Measurements from ENCODE around the gene APLNR.

The APLNR gene

GRCh38 chr11:57224537-57224936 lies 12.5 kb downstream of the APLNR start:
- no peak overlapping the region for H3K9ac ChIP-seq (ENCODE audit: low read depth, low read length)
- DNase-seq (no peak), ATAC-seq (ENCODE audit: insufficient read depth, low read depth) (no peak)
- H3K9me3 ChIP-seq (ENCODE audit: insufficient read depth, low read length, severe bottlenecking): no peaks in the 10 kb centered on the region
- no peaks in the 10 kb centered on the region for H3K36me3 ChIP-seq (ENCODE audit: insufficient read depth, low read length)
- no peaks in the 10 kb centered on the region for H3K79me2 ChIP-seq (ENCODE audit: insufficient read depth, low read length)
- no peak overlapping the region for H3K4me3 ChIP-seq (ENCODE audit: low read depth in 1 of 2, low read length in 2 of 2)
- H2AFZ ChIP-seq (ENCODE audit: low read depth, low read length): no peak overlapping the region
- H3K27me3 ChIP-seq (ENCODE audit: insufficient read depth, low read length, poor library complexity): peaks cover 3% of the 10 kb centered on the region
- H3K4me2 ChIP-seq (ENCODE audit: insufficient read depth, low read length): no peak overlapping the region
- no peaks in the 10 kb centered on the region for H4K20me1 ChIP-seq (ENCODE audit: insufficient read depth, low read length)
- H3K27ac ChIP-seq (ENCODE audit: low read length): no peak overlapping the region
- TF ChIP-seq CTCF (IDR thresholded peaks at IDR 0.05; ENCODE audit: borderline replicate concordance, extremely low read depth, low read length, poor library complexity, severe bottlenecking): no peak
- no peak for TF ChIP-seq EZH2 (IDR thresholded peaks at IDR 0.05; ENCODE audit: borderline replicate concordance, low read depth, low read length, severe bottlenecking)
- H3K4me1 ChIP-seq (ENCODE audit: insufficient read depth, low read length): no peaks in the 10 kb centered on the region

- Histone ChIP-seq H3K4me2 (ENCODE audit: insufficient read depth, low read length) (no peak overlapping the region), H3K27ac (ENCODE audit: low read length) (no peak overlapping the region), H3K4me1 (ENCODE audit: insufficient read depth, low read length) (no peaks in the 10 kb centered on the region), H3K9me3 (ENCODE audit: insufficient read depth, low read length, severe bottlenecking) (no peaks in the 10 kb centered on the region), H3K27me3 (ENCODE audit: insufficient read depth, low read length, poor library complexity) (no peaks in the 10 kb centered on the region), H3K9ac (ENCODE audit: low read depth, low read length) (no peak overlapping the region), H2AFZ (ENCODE audit: low read depth, low read length) (no peak overlapping the region), H3K36me3 (ENCODE audit: insufficient read depth, low read length) (no peaks in the 10 kb centered on the region), H3K4me3 (ENCODE audit: low read depth in 1 of 2, low read length in 2 of 2) (no peak overlapping the region), H4K20me1 (ENCODE audit: insufficient read depth, low read length) (no peaks in the 10 kb centered on the region), H3K79me2 (ENCODE audit: insufficient read depth, low read length) (no peaks in the 10 kb centered on the region)
- ATAC-seq (ENCODE audit: insufficient read depth, low read depth) (no peak), DNase-seq (no peak)
- TF ChIP-seq CTCF (IDR thresholded peaks at IDR 0.05; ENCODE audit: borderline replicate concordance, extremely low read depth, low read length, poor library complexity, severe bottlenecking) (no peak), EZH2 (IDR thresholded peaks at IDR 0.05; ENCODE audit: borderline replicate concordance, low read depth, low read length, severe bottlenecking) (no peak)
Observed at GRCh38 chr11:57224128-57224527, 12.9 kb downstream of the APLNR start.

- no peak overlapping the region for H3K27ac ChIP-seq (ENCODE audit: low read length)
- TF ChIP-seq EZH2 (IDR thresholded peaks at IDR 0.05; ENCODE audit: borderline replicate concordance, low read depth, low read length, severe bottlenecking) (no peak), CTCF (IDR thresholded peaks at IDR 0.05; ENCODE audit: borderline replicate concordance, extremely low read depth, low read length, poor library complexity, severe bottlenecking) (no peak)
- no peak overlapping the region for H3K4me2 ChIP-seq (ENCODE audit: insufficient read depth, low read length)
- no peaks in the 10 kb centered on the region for H4K20me1 ChIP-seq (ENCODE audit: insufficient read depth, low read length)
- no peaks in the 10 kb centered on the region for H3K27me3 ChIP-seq (ENCODE audit: insufficient read depth, low read length, poor library complexity)
- ATAC-seq (ENCODE audit: insufficient read depth, low read depth): no peak
- H2AFZ ChIP-seq (ENCODE audit: low read depth, low read length): no peak overlapping the region
- H3K9ac ChIP-seq (ENCODE audit: low read depth, low read length): no peak overlapping the region
- no peaks in the 10 kb centered on the region for H3K36me3 ChIP-seq (ENCODE audit: insufficient read depth, low read length)
- no peak overlapping the region for H3K4me3 ChIP-seq (ENCODE audit: low read depth in 1 of 2, low read length in 2 of 2)
- no peaks in the 10 kb centered on the region for H3K79me2 ChIP-seq (ENCODE audit: insufficient read depth, low read length)
- no peaks in the 10 kb centered on the region for H3K9me3 ChIP-seq (ENCODE audit: insufficient read depth, low read length, severe bottlenecking)
- no peak for DNase-seq
- no peaks in the 10 kb centered on the region for H3K4me1 ChIP-seq (ENCODE audit: insufficient read depth, low read length)
Observed at GRCh38 chr11:57223601-57224000, 13.4 kb downstream of the APLNR start.

- Histone ChIP-seq H3K4me3 (ENCODE audit: low read depth in 1 of 2, low read length in 2 of 2) (no peak overlapping the region), H3K4me1 (ENCODE audit: insufficient read depth, low read length) (no peaks in the 10 kb centered on the region), H3K36me3 (ENCODE audit: insufficient read depth, low read length) (no peaks in the 10 kb centered on the region), H3K27me3 (ENCODE audit: insufficient read depth, low read length, poor library complexity) (no peaks in the 10 kb centered on the region), H2AFZ (ENCODE audit: low read depth, low read length) (no peak overlapping the region), H3K9me3 (ENCODE audit: insufficient read depth, low read length, severe bottlenecking) (no peaks in the 10 kb centered on the region), H3K9ac (ENCODE audit: low read depth, low read length) (no peak overlapping the region), H3K4me2 (ENCODE audit: insufficient read depth, low read length) (no peak overlapping the region), H3K27ac (ENCODE audit: low read length) (no peak overlapping the region), H4K20me1 (ENCODE audit: insufficient read depth, low read length) (no peaks in the 10 kb centered on the region), H3K79me2 (ENCODE audit: insufficient read depth, low read length) (no peaks in the 10 kb centered on the region)
- DNase-seq (no peak), ATAC-seq (ENCODE audit: insufficient read depth, low read depth) (no peak)
- TF ChIP-seq EZH2 (IDR thresholded peaks at IDR 0.05; ENCODE audit: borderline replicate concordance, low read depth, low read length, severe bottlenecking): no peak
Observed at GRCh38 chr11:57222239-57222638, 14.8 kb downstream of the APLNR start.
